ENCODE measurements around the gene RAB4B. TPM values are rescaled to one million over a fixed set of nuclear protein-coding genes. Genes with fewer than 3 reads are reported as not detected.
"Not testable (repeated sequence)": the region's sequence is repeated elsewhere in the genome, so short reads cannot be mapped to it uniquely, and the experiment has no call there.

The RAB4B gene
- polyA plus RNA-seq (2013, experiment 1 of 2) = 17.6 TPM
- 19.7 TPM for polyA plus RNA-seq (2013, experiment 2 of 2)

GRCh38 chr19:40777937-40778705 is at the start of gene RAB4B:
TSS of gene RAB4B (plus strand) at chr19:40778247. CDS start at chr19:40778376, 129 bp downstream.
- H3K9ac ChIP-seq (ENCODE audit: low read depth, low read length) = peak within 1 kb of the TSS; percentile 94
- H3K9me3 ChIP-seq (ENCODE audit: insufficient read depth, low read depth, low read length) = no peaks in the 10 kb centered on the region
- H3K4me1 ChIP-seq (ENCODE audit: insufficient read depth, low read length) = peaks cover 6% of the 10 kb centered on the region; the same call in 1 of the 2 replicates
- peak within 1 kb of the TSS; percentile 100 for H3K27ac ChIP-seq (ENCODE audit: low read depth, low read length)
- no peaks in the 10 kb centered on the region for H3K27me3 ChIP-seq (ENCODE audit: insufficient read depth, low read length)
- no peaks in the 10 kb centered on the region for H3K36me3 ChIP-seq (ENCODE audit: insufficient read depth, low read length)
- peak within 1 kb of the TSS; percentile 79 for H3K4me3 ChIP-seq (ENCODE audit: low read length)
- under 1% methylated on average over 56 of the region's 56 CpGs for WGBS

GRCh38 chr19:40730065-40730464 is 48.0 kb upstream of the RAB4B start:
- H3K27ac ChIP-seq (ENCODE audit: low read depth, low read length); H3K9ac ChIP-seq (ENCODE audit: low read depth, low read length); H3K9me3 ChIP-seq (ENCODE audit: insufficient read depth, low read depth, low read length); H3K27me3 ChIP-seq (ENCODE audit: insufficient read depth, low read length); H3K4me1 ChIP-seq (ENCODE audit: insufficient read depth, low read length); H3K4me3 ChIP-seq (ENCODE audit: low read length): not testable (repeated sequence)
- WGBS = 91% methylated on average over 5 of the region's 5 CpGs
- H3K36me3 ChIP-seq (ENCODE audit: insufficient read depth, low read length) = peaks cover 79% of the 10 kb centered on the region

GRCh38 chr19:40732304-40732703 is 45.7 kb upstream of the RAB4B start:
- peaks cover 80% of the 10 kb centered on the region for H3K36me3 ChIP-seq (ENCODE audit: insufficient read depth, low read length)
- not testable (repeated sequence) for H3K27ac ChIP-seq (ENCODE audit: low read depth, low read length); H3K9ac ChIP-seq (ENCODE audit: low read depth, low read length); H3K27me3 ChIP-seq (ENCODE audit: insufficient read depth, low read length); H3K4me3 ChIP-seq (ENCODE audit: low read length); H3K9me3 ChIP-seq (ENCODE audit: insufficient read depth, low read depth, low read length); H3K4me1 ChIP-seq (ENCODE audit: insufficient read depth, low read length)
- WGBS = 95% methylated on average over 15 of the region's 16 CpGs

- Histone ChIP-seq H3K27ac (ENCODE audit: low read depth, low read length) (no peak overlapping the region), H3K27me3 (ENCODE audit: insufficient read depth, low read length) (no peaks in the 10 kb centered on the region), H3K9ac (ENCODE audit: low read depth, low read length) (no peak overlapping the region), H3K4me3 (ENCODE audit: low read length) (no peak overlapping the region), H3K4me1 (ENCODE audit: insufficient read depth, low read length) (no peaks in the 10 kb centered on the region), H3K9me3 (ENCODE audit: insufficient read depth, low read depth, low read length) (no peaks in the 10 kb centered on the region), H3K36me3 (ENCODE audit: insufficient read depth, low read length) (peaks cover 76% of the 10 kb centered on the region)
- 94% methylated on average over 13 of the region's 13 CpGs for WGBS
Measured at GRCh38 chr19:40733149-40733548, 44.9 kb upstream of the RAB4B start.

GRCh38 chr19:40735013-40735771 is 42.9 kb upstream of the RAB4B start:
- Histone ChIP-seq H3K4me3 (ENCODE audit: low read length) (no peak overlapping the region), H3K27ac (ENCODE audit: low read depth, low read length) (no peak overlapping the region), H3K36me3 (ENCODE audit: insufficient read depth, low read length) (peaks cover 76% of the 10 kb centered on the region), H3K27me3 (ENCODE audit: insufficient read depth, low read length) (no peaks in the 10 kb centered on the region), H3K9me3 (ENCODE audit: insufficient read depth, low read depth, low read length) (no peaks in the 10 kb centered on the region), H3K4me1 (ENCODE audit: insufficient read depth, low read length) (no peaks in the 10 kb centered on the region), H3K9ac (ENCODE audit: low read depth, low read length) (no peak overlapping the region)
- WGBS = 92% methylated on average over 11 of the region's 11 CpGs

- Histone ChIP-seq H3K36me3 (ENCODE audit: insufficient read depth, low read length) (peaks cover 70% of the 10 kb centered on the region), H3K9ac (ENCODE audit: low read depth, low read length) (no peak overlapping the region), H3K9me3 (ENCODE audit: insufficient read depth, low read depth, low read length) (no peaks in the 10 kb centered on the region), H3K27me3 (ENCODE audit: insufficient read depth, low read length) (no peaks in the 10 kb centered on the region), H3K4me3 (ENCODE audit: low read length) (no peak overlapping the region), H3K27ac (ENCODE audit: low read depth, low read length) (no peak overlapping the region), H3K4me1 (ENCODE audit: insufficient read depth, low read length) (no peaks in the 10 kb centered on the region)
- 82% methylated on average over 5 of the region's 9 CpGs for WGBS
Measured at GRCh38 chr19:40736661-40737060, 41.4 kb upstream of the RAB4B start.

GRCh38 chr19:40737102-40737644 is 40.9 kb upstream of the RAB4B start:
- no peak overlapping the region for H3K27ac ChIP-seq (ENCODE audit: low read depth, low read length)
- H3K4me3 ChIP-seq (ENCODE audit: low read length) = no peak overlapping the region
- peaks cover 69% of the 10 kb centered on the region for H3K36me3 ChIP-seq (ENCODE audit: insufficient read depth, low read length)
- WGBS = 91% methylated on average over 9 of the region's 9 CpGs
- H3K4me1 ChIP-seq (ENCODE audit: insufficient read depth, low read length) = no peaks in the 10 kb centered on the region
- no peak overlapping the region for H3K9ac ChIP-seq (ENCODE audit: low read depth, low read length)
- H3K9me3 ChIP-seq (ENCODE audit: insufficient read depth, low read depth, low read length) = no peaks in the 10 kb centered on the region
- no peaks in the 10 kb centered on the region for H3K27me3 ChIP-seq (ENCODE audit: insufficient read depth, low read length)

GRCh38 chr19:40739030-40739839 is 38.8 kb upstream of the RAB4B start:
- no peak overlapping the region for H3K9ac ChIP-seq (ENCODE audit: low read depth, low read length)
- H3K9me3 ChIP-seq (ENCODE audit: insufficient read depth, low read depth, low read length) = no peaks in the 10 kb centered on the region
- H3K4me1 ChIP-seq (ENCODE audit: insufficient read depth, low read length) = no peaks in the 10 kb centered on the region
- 91% methylated on average over 22 of the region's 22 CpGs for WGBS
- H3K36me3 ChIP-seq (ENCODE audit: insufficient read depth, low read length) = peaks cover 55% of the 10 kb centered on the region
- no peak overlapping the region for H3K4me3 ChIP-seq (ENCODE audit: low read length)
- no peaks in the 10 kb centered on the region for H3K27me3 ChIP-seq (ENCODE audit: insufficient read depth, low read length)
- H3K27ac ChIP-seq (ENCODE audit: low read depth, low read length) = no peak overlapping the region

GRCh38 chr19:40739871-40740703 is 38.0 kb upstream of the RAB4B start:
- Histone ChIP-seq H3K9ac (ENCODE audit: low read depth, low read length) (no peak overlapping the region), H3K27me3 (ENCODE audit: insufficient read depth, low read length) (no peaks in the 10 kb centered on the region), H3K36me3 (ENCODE audit: insufficient read depth, low read length) (peaks cover 49% of the 10 kb centered on the region), H3K4me1 (ENCODE audit: insufficient read depth, low read length) (peaks cover 4% of the 10 kb centered on the region), H3K9me3 (ENCODE audit: insufficient read depth, low read depth, low read length) (no peaks in the 10 kb centered on the region), H3K27ac (ENCODE audit: low read depth, low read length) (no peak overlapping the region), H3K4me3 (ENCODE audit: low read length) (no peak overlapping the region)
- 85% methylated on average over 16 of the region's 16 CpGs for WGBS

- no peak overlapping the region for H3K27ac ChIP-seq (ENCODE audit: low read depth, low read length)
Measured at GRCh38 chr19:40740747-40741146, 37.3 kb upstream of the RAB4B start.

More at GRCh38 chr19:40740747-40741146, 37.3 kb upstream of the RAB4B start:
- WGBS = 86% methylated on average over 6 of the region's 6 CpGs
- peaks cover 8% of the 10 kb centered on the region for H3K4me1 ChIP-seq (ENCODE audit: insufficient read depth, low read length)
- no peak overlapping the region for H3K9ac ChIP-seq (ENCODE audit: low read depth, low read length)
- H3K9me3 ChIP-seq (ENCODE audit: insufficient read depth, low read depth, low read length) = no peaks in the 10 kb centered on the region
- peaks cover 43% of the 10 kb centered on the region for H3K36me3 ChIP-seq (ENCODE audit: insufficient read depth, low read length)
- H3K27me3 ChIP-seq (ENCODE audit: insufficient read depth, low read length) = no peaks in the 10 kb centered on the region
- no peak overlapping the region for H3K4me3 ChIP-seq (ENCODE audit: low read length)

Data from HUES64 (cell line).